ENCODE data around the gene ZBTB42. TPM values are rescaled to one million over a fixed set of nuclear protein-coding genes. Genes with fewer than 3 reads are reported as not detected.
A peak's percentile ranks its signal among the peaks of the same experiment; 100 is the strongest.

Gene ZBTB42
- total RNA-seq, 1 donor, result 11.8 TPM

DNA sequence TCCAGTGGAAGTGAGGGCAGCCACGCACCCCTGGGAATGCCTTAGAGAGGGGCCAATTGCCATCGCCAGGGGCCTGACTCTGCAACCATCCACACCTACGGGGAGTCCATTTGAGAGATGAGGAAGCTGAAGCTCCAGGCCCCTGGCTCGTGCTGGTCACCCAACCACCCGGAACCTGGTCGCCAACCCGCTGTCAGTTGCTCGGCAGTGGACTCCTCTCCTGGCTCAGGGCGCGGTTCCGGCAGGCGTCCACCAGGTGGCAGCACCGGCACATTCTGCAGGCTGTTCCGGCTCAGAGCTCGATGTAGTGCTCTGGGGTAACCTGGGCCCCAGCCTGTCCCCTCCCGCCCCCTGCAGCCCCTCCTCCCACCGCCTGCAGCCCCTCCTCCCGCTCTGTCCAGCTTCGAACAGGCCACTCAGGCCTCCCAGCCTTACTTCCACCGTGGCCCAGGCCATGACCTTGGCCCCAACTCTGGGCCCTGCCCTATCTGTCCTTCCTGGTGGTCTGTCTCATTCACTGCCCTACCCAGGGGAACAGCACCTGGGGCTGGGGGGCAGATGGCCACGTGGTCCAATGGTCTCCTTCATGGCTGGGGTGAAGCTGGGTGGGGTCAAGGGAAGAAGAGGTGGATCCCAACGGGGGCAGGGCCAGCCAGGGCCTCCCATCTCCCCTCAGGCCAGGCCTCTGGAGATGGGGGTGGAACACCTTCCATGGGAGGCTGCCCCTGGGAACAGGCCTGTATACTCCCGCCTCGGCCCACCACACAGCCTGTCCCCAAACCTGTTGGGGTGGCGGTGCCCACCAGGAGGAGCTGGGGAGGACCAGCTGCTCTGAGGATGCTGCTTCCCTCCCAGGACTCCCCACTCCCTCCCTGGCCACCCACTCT is 32.2 kb upstream of the ZBTB42 start:
- DNase-seq (ENCODE audit: low read depth in 2 of 3, low spot score in 2 of 3), result peak; percentile 77 to 86 (median 80)

DNA sequence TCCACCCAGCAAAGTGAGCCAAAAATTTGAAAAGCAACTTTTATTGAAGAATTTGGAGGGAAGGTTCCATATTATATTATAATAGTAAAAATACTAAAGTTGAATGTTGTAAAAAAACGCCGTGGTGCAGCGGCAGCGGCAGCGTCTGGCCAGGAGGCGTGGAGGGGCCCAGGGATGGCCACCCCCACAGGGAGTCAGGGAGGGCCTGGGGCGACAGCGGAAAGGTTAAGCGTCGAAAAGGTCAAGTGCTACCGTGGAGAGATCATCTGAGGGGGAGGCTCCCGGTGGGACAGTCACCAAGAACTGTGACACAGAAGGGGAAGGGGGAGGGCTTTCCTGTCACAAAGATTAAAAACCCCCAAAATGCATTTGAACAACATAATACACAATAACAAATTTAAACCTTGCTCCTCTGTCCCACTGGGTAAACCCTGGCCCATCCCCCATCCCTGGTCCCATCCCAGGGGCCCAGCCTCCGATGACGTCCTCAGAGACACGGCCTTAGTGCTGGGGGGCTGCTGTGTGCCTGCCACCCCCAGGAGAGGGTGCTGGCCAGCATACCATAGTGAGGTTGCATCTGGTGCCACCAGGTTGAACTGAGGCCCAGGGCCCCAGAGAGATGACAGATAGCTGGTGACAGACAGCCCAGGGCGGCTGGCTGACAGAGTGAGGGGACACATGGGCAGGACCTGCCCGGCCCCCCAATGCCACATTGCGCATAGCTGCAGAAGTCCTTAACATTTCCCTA is 31.4 kb upstream of the ZBTB42 start:
- DNase-seq (ENCODE audit: low read depth in 2 of 3, low spot score in 2 of 3), result no peak

DNA sequence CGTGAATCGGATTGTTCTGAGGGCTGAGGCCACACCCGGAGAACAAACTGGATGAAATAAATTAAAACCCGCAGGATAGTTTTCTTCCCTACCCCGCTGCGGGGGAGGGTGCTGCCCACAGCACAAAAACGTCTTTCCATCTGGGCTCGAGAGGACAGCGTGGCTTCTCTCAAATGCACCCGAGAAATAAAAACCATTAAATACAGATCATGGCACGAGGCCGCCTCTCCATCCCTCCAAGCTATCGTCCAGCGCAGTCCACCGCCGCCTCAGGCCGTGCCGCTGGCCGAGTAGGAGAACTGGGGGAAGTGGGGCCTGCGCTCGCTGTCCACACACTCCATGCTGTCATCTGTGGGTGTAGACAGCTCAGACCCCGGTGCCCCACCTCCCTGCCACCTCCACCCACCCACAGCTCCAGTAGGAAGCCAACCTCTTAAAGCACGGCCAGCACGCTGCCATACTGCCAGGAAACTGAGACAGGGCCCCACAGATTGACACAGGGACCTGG is 30.8 kb upstream of the ZBTB42 start:
- DNase-seq (ENCODE audit: low read depth in 2 of 3, low spot score in 2 of 3), result no peak

DNA sequence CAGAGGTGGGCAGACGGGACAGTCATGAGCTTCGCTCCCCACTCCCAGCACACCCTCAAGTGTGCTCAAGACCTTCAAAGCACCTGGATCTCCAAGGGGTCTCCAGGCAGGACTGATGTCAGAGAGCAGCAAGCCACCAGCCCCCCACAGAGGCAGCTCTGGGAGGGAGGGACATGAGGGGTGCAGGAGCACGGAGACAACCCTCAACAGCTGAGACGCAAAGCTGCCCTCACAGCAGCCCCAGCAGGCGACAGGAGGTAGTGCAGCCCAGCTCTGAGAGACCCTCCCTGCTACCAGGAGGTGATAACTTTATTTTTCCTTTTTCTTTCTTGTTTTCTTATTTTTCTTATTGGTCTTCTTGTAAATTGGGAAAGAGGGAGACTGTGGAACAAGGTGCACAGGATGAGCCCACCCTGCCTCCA is 30.0 kb upstream of the ZBTB42 start:
- no peak for DNase-seq (ENCODE audit: low read depth in 2 of 3, low spot score in 2 of 3)

DNA sequence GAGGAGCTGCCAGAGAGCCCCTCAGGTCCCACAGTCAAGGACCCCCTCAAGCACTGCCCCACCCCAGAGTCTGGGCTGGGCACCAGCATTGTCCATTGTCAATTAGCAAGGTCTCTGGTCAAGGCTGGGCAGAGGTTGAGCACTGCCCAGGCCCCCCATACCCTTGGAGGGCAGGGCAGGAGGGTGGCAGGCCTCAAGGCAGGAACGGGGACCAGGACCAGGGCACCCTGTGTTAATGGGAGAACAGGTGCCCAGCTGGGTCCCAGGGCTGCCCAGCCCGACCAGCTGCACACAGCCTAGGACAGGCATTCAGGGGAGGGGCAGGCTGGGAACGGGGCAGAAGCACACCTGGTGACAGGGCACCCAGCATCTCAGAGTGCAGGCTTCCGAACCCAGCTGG is 29.5 kb upstream of the ZBTB42 start:
- DNase-seq (ENCODE audit: low read depth in 2 of 3, low spot score in 2 of 3), result no peak

DNA sequence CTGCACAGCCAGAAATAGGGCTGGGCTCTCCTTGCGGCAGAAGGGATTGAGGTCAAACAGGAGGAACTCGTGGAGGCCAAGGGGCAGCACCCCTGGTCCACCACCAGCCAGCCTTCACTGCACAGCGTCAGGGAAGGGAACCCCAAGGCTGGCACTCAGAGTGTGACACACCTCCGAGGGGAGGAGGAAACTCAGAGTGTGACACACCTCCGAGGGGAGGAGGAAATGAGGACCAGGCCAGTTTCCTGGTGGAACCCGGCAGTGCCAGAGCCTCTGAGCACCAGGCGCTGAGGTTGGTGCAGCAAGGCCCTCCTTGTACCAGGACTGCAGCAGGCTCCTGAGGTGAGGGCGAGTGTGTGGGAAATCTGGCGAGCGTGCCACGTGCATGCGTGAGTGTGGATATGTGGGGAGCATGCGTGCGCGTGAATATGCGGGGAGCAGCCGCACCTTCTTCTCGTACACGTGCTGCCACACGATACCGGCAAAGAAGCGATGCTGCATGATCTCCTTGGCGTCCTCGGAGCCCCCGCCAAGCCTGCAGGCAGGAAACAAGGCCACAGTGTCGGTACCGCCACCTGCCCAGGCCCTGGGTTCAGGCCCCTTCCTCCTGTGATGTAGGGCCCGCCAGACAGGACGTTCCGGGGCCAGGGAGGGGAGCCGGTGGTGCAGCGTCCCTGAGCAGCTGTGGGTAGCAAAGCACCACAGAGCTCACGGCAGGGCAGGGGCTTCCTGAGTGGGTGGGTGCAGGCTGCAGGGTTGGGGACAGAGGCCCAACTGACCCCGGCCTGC is 28.8 kb upstream of the ZBTB42 start:
- no peak for DNase-seq (ENCODE audit: low read depth in 2 of 3, low spot score in 2 of 3)

DNA sequence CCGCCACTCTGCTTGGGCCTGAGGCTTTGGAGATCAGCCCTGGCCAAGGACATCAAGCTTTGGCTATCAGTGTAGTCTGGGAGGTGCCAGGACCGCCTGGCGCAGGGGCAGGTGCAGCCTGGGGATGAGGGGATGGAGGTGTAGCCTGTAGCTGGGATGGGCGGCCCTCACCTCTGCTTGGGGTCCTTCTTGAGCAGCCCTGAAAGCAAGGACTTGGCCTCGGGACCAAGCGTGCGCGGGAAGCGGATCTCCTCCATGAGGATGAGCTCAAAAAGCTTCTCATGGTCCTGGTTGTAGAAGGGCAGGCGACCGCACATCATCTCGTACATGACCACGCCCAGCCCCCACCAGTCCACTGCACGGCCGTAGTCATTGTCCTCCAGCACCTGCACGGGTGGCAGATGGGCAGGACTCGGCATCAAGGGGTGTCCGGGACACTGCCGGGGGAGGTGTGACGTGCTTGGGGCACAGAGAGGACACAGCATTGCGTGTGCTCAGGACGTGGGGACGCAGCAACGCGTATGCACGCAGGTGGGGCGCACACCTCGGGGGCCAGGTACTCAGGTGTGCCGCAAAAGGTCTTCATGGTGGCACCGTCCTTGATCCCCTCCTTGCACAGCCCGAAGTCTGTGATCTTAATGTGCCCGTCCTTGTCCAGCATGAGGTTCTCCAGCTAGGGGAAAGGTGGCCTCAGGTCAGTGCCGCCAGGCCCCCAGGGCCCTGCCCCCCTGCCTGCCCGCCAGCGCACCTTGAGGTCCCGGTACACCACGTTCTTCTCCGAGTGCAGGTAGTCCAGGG is 28.0 kb upstream of the ZBTB42 start:
- DNase-seq (ENCODE audit: low read depth in 2 of 3, low spot score in 2 of 3), result no peak

DNA sequence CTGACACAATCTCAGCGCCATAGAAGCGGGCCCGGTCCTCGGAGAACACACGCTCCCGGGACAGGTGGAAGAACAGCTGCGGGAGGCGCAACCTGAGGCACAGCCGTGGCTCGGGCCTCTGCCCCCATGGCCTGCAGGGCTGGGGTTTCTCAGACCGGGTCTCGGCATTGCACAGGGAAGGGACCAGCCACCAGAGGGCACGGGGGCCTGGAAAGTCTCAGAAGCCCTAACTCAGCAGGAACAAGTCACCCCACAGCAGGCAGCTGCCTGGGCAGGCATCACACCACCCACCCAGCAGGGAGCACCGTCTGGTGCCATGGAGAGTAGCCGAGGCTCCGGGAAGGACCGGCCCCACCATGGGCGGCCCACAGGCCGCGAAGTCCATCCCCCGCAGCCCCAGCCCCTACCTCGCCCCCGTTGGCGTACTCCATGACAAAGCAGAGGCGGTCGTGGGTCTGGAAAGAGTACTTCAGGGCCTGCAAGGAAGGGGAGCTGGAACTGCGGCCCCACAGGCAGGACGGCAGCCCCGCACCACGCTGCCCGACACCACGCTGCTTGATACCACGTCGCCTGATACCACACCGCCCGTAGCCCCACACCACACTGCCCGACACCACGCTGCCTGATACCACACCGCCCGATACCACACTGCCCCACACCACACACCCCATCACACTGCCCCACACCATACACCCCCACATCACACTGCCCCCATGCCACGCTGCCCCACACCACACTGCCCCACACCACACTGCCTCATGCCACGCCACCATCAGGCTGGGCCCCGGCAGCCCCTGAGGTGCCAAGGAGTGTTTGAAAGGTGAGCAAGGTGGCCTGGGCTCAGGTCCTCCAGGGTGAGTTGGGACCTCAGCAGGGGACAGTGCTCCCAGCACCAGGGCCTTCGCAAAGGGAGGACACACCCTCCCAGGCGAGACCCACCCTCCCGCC is 27.1 kb upstream of the ZBTB42 start:
- no peak for DNase-seq (ENCODE audit: low read depth in 2 of 3, low spot score in 2 of 3)

DNA sequence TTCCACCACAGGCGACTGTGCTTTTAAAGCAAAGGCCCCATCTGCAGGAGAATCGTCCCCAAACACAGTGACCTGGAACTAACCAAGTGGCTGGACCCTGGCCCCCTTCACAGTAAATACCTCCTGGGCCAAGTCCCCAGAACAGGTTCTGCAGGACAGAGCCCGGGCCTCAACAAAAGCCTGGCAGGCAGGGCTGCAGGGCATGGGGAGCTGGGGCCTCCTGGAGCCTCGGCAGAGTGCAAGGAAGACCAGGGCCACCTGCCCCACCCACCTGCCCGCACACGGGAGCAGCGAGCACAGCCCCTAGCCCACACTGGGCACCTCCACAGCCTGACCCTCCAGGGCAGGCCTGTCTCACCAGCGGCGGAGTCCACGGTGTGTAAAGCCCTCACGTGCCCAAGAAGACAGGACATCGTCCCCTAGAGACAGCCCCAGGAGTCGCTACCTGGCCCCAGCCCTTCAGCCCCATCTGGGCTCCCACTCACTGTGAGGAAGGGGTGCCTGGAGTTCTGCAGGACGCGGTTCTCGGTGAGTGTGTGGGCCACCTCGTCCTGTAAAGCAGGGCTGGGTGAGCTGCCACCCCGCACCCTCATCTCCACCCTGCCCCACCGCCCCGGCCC is 26.3 kb upstream of the ZBTB42 start:
- no peak for DNase-seq (ENCODE audit: low read depth in 2 of 3, low spot score in 2 of 3)

DNA sequence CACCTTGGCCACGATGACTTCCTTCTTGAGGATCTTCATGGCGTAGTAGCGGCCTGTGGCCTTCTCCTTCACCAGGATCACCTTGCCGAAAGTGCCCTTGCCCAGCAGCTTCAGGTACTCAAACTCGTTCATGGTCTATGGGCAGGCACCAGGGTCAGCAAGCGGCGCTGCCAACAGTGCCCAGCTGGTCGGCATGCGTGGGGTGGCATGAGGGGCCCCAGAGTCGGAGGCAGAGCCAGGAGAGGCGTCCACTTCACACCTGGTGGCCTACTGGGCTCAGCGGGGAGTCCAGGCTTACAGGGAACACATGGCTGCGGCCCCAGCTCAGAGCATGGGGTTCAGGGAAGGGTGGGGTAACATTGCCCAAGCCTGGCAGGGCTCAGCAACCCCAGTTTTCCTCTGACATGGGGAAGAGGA is 25.8 kb upstream of the ZBTB42 start:
- no peak for DNase-seq (ENCODE audit: low read depth in 2 of 3, low spot score in 2 of 3)

DNA sequence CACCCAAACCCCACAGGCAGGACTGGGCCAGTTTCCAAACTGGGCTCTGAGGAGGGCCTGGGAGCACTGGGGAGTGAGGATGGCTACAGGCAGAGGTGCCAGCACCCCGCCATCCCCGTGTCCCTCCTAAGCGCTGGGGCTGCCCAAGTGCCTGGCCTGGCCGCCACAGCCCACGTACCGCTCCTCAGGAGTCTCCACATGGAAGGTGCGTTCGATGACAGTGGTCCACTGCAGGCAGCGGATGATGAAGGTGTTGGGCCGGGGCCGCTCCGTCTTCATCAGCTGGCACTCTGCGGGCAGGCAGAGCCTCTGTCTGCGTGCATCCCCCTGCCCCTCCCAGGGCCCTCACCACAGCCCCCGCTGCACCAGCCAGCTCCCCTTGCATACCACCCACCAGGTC is 24.4 kb upstream of the ZBTB42 start:
- no peak for DNase-seq (ENCODE audit: low read depth in 2 of 3, low spot score in 2 of 3)

DNA sequence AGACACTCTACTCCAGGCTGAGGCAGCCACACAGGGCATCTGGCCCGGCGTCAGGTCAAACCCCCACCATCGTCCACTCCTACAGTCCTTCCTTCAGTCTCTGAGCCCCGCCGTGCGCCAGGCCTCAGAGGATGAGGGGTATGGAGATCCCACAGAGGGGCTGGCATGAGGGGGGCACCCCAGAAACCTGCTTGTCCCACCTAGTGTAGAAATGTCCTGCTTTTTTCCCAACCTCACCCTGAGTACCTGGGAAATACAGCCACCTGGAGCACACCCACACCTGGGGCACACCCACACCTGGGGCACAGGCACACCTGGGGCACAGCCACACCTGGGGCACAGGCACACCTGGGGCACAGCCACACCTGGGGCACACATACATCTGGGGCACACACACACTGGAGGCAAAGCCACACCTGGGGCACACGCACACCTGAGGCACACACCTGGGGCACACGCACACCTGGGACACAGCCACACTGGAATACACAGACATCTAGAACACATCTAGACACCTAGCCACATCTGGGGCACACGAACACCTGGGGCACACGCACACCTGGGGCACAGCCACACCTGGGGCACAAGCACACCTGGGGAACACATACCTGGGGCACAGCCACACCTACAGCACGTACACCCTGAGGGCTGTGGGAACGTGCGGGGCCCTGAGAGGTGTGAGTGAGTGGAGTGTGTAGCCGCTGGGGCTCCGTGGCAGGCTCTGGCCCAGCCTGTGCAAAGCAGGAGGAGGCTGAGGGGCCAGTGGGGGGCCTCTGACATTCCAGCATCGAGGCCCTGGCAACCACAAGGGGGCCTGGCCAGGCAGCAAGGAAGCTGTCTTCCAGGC is 23.7 kb upstream of the ZBTB42 start:
- no peak for DNase-seq (ENCODE audit: low read depth in 2 of 3, low spot score in 2 of 3)

DNA sequence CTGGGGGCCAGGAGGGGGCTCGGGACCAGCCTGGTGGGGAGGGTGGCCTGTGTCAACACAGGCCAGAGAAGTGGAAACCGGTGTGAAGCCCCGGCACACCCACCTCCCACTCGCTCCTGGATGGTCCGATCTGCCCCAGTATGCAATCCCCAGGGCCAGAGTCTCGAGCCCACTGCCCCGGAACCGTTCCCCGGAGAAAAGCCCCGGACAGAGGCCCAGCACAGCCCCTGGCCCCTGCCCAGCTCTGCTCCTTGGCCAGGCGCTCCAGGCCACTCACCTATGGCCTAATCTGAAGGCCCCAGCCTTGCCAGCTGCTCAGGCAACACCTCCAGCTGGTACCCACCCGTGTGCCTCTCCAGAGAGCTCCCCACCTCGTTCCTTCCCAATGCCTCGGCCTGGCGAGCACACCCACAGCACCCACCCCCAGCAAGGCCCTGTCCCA is 23.1 kb upstream of the ZBTB42 start:
- DNase-seq (ENCODE audit: low read depth in 2 of 3, low spot score in 2 of 3), result no peak

DNA sequence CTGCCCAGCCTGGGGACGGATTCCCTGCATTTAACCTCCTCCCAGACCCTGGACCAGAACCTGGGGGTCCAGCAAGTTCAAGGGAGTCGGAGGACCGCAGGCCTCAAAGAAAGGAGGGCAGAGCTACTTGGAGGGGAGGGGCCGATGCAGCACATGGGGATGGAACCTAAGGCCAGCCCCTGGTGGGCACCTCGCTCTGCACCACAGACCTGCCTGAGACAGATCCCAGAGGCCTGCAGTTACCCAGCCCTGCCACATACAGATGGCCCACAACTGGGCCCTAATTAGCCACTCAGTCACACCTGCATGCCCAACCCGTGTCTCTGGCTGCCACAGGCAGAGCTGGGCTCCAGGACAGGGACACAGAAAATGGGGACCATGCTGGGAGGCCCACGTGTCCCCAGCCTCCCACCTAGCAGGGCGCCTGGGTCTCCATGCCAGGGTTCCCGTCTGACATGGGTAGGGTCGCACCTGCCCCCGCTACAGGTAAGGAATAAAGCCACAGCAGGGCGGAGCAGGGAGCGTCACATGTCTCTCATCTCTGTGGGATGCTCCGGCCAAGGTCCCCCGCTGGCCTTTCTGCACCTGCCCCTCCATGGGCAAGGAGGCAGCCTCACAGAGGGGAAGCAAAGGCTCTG is 22.1 kb upstream of the ZBTB42 start:
- no peak for DNase-seq (ENCODE audit: low read depth in 2 of 3, low spot score in 2 of 3)

DNA sequence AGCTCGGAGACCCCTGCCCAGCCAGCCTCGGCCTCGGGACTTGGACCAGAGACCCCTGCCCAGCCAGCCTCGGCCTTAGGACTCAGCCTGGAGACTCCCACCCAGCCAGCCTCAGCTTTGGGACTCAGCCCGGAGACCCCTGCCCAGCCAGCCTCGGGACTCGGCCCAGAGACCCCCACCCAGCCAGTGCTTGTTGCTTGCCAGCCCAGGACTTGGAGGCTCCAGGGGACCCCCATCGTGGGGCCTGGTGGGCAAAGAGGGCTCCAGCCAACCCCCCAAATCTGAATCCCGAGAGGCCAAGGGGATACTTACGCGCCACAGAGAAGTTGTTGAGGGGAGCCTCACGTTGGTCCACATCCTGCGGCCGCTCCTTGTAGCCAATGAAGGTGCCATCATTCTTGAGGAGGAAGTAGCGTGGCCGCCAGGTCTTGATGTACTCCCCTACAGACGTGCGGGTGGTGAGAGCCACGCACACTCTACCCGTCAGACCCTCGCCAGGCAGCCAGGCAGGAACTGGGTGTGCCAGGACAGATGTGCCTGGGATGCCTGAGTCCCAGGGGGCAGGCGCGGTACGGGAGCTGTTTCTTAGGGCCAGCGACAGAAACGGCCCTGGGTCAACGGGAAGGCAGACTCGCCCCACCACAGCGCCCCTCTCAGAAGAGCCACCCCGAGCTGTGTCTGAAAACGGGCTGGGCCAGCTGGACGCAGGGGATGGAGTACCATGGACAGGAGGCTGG is 21.0 kb upstream of the ZBTB42 start:
- DNase-seq (ENCODE audit: low read depth in 2 of 3, low spot score in 2 of 3), result no peak

DNA sequence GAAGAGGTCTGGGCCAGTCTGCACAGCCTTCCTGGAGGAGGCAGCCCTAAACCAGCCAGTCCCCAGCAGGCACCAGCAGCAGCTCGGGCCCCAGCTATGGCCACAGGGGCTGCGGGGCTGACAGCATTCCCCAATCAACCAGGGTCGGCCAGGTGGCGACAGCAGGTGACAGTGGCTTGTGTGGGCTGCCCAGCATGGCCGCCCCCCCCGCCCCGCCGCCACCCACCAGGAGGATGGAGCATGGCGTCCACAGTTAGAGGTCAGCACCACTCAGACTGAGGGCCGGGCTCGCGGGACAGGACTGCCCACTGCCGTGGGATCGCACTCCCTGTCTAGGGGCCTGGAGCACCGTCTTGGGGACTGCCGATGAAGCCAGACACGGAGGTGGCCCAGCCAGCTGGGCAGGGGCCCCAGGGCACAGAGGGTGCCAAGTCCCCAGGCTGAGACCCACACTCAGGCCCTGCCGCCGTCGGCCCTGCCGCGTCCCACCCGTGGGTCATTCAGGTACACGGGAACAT is 20.3 kb upstream of the ZBTB42 start:
- DNase-seq (ENCODE audit: low read depth in 2 of 3, low spot score in 2 of 3), result no peak

All from hematopoietic multipotent progenitor cell (in vitro differentiated cells).